HG03520 (cell line): ENCODE measurements around the gene UBQLN3.
A peak's percentile ranks its signal among the peaks of the same experiment; 100 is the strongest.

ENCODE experiments used
- ATAC-seq: cut with Tn5 transposase; IDR thresholded peaks from one replicate; pipeline ENCODE4 v1.9.1; 2021; ENCODE audit warnings: mild to moderate bottlenecking, moderate library complexity; ENCODE audit not compliant: unreplicated experiment

The UBQLN3 gene

DNA sequence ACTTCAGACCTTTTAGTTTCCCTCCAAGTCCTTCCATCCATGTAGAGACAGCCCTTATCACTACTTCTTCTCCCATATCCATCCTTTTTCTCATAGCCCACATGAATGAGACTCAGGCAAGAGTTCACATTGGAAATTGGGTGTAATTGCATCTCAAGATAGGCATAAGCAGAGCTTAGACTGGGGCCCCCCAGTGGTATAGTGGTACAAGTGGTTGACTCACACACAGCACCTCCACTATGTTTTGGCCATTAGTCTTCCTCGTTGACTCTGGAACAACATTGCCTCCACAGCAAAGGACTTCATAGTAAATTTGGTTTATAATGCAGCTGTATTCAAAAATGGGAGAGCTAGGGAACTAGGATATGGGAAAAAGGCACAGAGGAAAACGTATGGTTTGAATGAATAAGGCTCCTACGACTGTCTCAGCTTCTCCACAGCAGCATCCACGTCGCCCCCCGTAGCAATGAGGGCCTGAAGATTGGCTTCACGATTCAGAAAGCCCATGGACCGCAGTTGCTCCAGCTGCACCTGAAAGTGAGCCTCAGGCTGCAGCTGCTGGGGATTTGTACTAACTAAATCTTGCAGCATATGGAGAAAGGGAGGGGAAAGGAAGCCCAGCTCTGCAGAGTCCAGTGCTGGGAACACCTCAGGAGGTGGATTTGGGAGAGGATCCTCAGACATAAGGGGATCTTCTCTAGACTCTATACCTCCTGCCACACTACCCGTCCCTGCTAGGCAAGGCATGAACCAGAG is 2.4 kb downstream of the UBQLN3 start:
- no peak for ATAC-seq

DNA sequence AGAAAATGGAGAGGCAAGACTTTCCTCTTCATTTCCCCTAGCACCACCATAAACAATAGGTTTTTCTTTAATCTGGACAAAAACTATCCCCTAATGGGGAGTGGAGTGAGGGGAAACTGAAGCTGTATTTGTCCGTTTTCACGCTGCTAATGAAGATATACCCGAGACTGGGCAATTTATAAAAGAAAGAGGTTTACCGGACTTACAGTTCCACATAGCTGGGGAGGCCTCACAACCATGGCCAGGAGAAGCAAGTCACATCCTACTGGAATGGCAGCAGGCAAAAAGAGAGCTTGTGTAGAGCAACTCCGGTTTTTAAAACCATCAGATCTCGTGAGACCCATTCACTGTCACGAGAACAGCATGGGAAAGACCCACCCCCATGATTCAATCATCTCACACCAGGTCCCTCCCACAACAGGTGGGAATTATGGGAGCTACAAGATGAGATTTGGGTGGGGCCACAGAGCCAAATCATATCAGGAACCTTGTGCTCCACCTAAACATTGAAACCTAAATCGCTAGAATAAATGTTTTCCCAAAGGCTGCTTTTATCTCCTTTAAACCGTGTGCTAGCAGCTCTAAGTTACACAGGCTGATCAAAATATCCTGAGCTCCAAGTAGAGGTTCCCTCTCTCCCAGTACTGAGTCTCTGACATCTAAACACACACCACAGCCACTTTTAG is 4.3 kb downstream of the UBQLN3 start:
- no peak for ATAC-seq

DNA sequence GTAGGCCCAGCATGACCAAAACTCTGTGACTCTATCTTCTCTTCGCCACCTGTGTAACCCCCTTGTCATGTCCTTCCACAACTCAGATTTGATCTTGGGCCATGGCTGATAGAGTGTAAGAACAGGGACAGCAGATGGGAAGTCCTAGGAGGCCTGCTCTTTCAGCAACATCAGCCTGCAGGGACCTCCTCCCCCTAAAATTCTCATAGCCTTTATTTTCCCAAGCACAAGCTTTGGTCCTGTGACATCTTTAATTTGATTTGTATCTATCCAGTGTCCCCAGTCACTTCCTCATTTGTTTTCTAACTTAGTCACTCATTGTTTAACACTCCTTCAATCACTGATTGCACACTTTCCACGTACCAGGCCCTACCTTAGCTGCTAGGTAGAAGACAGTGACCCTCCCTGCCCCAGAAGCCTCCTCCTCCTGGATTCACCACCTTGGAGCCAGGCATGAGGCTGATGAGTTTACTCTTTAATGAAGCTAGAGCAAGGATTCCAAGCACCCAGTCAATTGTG is 5.3 kb downstream of the UBQLN3 start:
- ATAC-seq: no peak

DNA sequence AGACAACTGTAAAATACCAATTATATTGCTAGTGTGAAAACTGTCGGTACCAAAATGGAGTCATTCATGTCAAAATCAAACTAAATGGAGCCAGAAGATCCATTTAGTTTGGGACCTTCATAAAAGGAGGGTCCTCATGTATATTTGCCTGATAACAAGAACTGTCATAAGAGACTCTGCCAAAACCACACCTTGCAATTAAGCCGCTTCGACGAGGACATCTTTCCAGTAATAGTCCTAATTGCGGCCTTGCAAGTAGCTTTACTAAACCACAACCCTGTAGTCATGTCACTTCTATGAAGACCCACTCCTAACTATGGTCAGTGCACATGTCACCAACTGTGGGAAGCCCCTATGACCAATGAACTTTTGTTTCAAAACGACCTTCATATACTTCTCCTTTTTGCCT is 9.4 kb downstream of the UBQLN3 start:
- ATAC-seq: no peak

DNA sequence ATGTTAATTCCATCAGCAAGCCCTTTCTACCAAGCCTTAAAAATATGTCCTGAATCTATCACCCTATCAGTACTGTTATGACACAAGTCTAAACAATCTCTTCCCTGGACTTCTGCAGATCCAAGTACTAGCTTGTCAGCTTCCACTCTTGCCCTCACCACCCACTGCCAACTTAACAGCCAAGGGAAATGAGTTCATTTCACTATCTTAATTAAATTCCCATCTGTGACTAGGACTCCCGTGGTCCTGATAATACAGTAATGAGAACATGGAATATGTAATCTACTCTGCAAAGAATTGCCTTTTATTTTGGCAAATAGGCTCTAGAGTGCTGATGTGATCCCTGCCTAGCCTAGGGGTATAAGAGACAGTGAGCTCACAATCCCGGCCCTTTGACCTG is 10.1 kb downstream of the UBQLN3 start:
- no peak for ATAC-seq

DNA sequence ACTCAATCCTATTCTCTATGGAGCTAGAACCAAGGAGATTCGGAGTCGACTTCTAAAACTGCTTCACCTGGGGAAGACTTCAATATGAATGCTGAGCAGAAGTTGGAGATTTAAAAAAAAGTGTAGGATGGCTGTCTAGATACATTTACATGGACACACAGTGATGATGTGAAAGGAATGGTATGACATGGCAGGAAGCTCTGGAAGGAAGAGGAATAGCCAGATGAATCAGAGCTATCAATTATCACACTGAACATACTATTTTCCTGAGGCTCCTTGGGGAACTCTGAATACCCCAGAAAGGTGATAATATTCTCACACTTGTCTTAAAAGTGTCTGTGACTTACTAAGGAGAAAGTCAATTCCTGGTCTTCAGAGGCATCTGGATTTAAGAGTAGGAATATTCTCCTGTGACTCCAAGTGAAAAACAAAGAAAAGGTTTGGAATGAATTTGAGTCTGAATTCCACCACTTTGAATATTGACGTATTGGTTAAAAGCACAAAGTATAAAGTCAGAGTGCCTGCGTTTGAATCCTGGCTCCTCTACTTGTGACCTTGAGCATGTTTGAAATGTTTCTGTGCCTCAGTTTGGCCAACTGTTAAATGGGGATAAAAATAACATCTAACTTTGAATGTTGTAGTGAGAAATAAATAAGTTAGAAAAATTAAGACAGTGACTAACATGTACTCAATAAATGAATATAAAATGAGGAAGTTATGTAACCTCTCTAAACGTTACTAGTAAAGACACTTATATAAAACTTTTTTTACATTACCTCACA is 20.0 kb downstream of the UBQLN3 start:
- ATAC-seq: no peak

DNA sequence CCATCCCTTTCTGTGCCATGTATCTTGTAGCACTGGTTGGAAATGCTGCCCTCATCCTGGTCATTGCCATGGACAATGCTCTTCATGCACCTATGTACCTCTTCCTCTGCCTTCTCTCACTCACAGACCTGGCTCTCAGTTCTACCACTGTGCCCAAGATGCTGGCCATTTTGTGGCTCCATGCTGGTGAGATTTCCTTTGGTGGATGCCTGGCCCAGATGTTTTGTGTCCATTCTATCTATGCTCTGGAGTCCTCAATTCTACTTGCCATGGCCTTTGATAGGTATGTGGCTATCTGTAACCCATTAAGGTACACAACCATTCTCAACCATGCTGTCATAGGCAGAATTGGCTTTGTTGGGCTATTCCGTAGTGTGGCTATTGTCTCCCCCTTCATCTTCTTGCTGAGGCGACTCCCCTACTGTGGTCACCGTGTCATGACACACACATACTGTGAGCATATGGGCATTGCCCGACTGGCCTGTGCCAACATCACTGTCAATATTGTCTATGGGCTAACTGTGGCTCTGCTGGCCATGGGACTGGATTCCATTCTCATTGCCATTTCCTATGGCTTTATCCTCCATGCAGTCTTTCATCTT is 20.9 kb downstream of the UBQLN3 start:
- no peak for ATAC-seq

DNA sequence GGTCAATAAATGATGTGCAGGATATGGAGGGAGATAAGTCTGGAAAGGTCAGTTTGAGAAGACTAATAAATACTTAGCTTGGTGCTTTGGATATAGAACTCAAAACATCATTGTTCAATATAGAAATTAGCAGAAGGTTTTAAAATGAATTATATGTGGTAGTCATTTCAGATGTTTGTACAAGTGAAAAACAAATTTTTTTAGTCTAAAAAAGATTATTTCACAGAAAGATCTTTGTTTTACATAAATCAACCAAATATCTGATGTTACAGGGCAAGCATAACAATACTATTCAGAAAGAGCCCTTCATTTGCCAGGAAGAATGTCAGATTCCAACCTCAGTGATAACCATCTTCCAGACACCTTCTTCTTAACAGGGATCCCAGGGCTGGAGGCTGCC is 21.4 kb downstream of the UBQLN3 start, which contains the start of gene OR52D1:
TSS of gene OR52D1 (plus strand) at position 301 of the 400 bp plus-strand sequence. CDS start at position 323, 22 bp downstream.
- ATAC-seq: no peak

DNA sequence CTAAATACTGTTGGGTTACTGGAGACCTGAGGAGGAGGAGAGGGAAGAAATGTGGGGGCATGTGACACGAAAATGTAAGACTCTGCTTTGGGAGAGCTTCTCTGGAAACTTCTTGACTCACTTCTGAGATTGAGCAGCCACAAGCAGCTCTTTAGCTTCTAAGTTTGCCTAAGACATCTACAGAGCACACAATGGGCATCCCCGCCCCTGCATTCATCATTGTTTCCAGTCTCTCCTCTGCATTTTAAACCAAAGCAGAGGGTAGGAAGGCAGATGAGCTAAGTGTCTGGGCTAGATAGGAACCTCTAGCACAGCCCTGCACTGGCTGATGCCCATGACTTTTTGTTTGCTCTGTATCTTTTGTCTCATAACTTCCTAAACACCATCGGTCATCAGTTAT is 23.3 kb downstream of the UBQLN3 start:
- ATAC-seq: no peak

DNA sequence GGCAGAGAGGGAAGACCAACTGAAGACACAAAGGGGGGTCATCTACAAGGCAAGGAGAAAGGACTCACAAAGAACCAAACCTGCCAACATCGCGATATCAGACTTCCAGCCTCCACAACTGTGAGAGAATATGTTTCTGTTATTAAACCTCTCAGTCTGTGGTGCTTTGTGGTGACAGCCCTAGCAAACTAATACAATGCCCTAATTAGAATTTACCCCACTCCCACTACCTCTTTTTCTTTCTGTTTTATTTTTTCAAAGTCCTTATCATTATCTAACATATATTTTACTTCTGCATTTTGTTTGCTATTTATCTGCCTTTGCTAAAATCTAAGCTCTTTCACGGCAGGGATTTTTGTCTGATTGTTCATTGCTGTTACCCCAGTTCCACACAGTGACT is 23.8 kb downstream of the UBQLN3 start:
- no peak for ATAC-seq

DNA sequence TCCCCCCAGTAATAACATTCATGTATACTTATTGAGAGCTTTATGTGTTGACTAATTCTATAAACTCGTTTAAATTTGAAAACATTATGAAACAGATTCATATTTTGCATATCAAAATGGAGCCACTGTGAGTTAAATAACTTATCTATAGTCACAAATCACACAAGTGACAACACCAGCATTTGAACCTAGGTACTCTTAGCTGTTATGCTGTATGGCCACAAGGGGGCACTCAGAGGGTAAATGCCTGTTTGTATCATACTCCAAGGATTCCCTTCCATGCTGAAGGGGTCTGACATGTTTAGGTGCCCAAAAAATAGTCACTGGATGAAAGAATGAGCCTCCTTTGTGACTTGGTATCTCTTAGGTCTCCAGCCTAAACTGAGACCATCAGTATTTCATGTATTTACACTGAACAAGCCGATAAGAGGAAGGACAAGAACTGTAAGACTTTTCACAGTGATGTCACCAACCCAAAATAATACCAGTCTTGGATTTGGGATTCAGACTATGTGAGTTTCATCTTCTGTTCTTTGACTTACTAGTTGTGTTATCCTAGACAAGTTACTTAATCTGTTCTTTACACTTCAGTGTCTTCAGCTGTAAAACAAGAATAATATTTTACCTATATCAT is 33.5 kb downstream of the UBQLN3 start:
- ATAC-seq: peak; percentile 80

DNA sequence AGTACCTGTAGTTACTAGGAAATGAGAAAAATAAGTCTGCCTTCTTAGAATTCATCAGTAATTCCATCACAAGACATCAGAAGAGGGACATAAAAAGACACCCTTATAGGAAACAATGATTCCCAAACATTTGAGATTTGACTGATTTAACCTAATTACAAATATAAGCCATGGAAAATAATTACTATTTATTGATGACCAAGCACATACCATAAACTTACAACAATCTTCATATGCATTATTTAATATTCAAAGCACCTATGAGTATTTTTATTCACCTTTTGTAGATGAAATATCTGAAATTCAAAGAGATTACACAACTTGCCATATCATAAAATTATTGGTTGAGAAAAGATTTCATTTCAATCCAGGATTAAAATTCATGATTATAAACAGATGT is 35.8 kb downstream of the UBQLN3 start:
- ATAC-seq: no peak

DNA sequence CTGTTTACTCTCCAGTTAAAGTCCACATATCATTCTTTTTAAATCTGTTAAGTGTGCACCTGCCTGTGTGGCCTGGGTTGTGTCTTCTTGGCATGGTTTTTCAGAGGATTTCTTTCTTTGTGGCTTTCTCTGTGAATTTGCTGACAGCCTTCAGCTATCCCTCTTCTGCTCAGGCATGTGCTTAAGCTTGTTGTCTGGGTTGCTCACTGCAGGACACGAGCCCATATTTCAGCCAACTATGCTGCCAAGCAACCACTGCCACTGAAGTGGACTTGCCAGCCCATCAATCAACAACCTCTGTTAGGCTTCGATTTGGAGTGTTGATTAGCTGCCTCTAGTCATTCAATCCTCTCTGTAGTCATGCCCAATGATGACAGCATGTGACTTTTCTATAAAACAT is 42.2 kb downstream of the UBQLN3 start:
- no peak for ATAC-seq

DNA sequence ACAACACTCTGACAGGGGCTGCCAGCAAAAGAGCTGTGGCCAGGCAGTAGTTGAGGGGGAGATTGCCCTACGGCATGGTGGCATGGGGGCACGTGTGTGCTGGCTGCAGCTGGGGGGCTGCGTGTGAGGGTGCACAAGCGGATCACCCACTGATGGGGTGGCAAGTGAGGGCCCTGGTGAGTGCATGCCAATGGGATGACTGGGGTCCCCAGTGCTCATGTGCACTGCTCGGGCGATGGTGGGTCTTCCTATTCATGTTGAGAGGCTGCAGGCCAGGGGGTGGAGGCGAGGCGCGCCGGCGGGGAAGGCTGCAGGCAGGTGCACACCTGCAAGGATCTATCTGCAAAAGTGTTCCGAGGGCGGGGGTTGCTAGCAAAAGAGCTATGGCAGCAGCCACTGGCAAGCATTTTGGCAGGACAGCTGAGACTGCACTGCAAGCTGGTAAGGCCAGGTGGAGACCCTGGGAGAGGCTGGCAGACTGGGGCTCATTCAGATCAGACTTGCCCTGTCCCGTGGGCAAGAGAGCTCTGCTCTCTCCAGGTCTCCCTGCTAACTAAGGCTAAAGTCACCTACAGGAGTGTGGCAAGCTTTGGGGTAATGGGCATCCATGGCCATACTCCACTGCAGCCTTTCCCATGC is 48.7 kb downstream of the UBQLN3 start:
- ATAC-seq: no peak
